ENCODE results near the gene CLDN9.
A peak's percentile ranks its signal among the peaks of the same experiment; 100 is the strongest.
"Not testable (repeated sequence)": the region's sequence is repeated elsewhere in the genome, so short reads cannot be mapped to it uniquely, and the experiment has no call there.

Gene CLDN9

GRCh38 chr16:3051009-3051408 lies 38.3 kb downstream of the CLDN9 start:
- Histone ChIP-seq H4K20me1 (peaks cover 0 to 16% (median 5%) of the 10 kb centered on the region in 11 experiments; a peak in 8 of 22 replicates), H3K9me3 (replicated peaks in 1 of 11) (no peaks in the 10 kb centered on the region), H3K36me3 (peaks cover 0 to 31% (median 4%) of the 10 kb centered on the region in 11 experiments; a peak in 11 of 22 replicates), H3K4me2 (peak overlapping the region; percentile 3 to 99 (median 80); a peak in 21 of 22 replicates), H3K4me1 (peaks cover 67 to 97% (median 89%) of the 10 kb centered on the region in 10 experiments), H3K27ac (peak overlapping the region in 5 of 11 experiments; percentile 20 to 70 (median 58); a peak in 7 of 22 replicates), H3K4me3 (peak overlapping the region in 1 of 10 experiments; percentile 23; a peak in 2 of 20 replicates), H3K27me3 (peaks cover 45 to 55% (median 49%) of the 10 kb centered on the region in 11 experiments), H3K9ac (0 out of 22 replicates have a peak overlapping the region, but pooled peaks of 1 of the 11 experiments have one; percentile 21)
- TF ChIP-seq Cebpa-rat (IDR thresholded peaks at IDR 0.05), result no peak

GRCh38 chr16:3051494-3051893 lies 38.8 kb downstream of the CLDN9 start:
- peaks cover 67 to 97% (median 90%) of the 10 kb centered on the region in 10 experiments for H3K4me1 ChIP-seq
- H3K36me3 ChIP-seq, result peaks cover 0 to 32% (median 4%) of the 10 kb centered on the region in 11 experiments; a peak in 11 of 22 replicates
- H4K20me1 ChIP-seq, result peaks cover 0 to 13% (median 4%) of the 10 kb centered on the region in 11 experiments; a peak in 8 of 22 replicates
- no peak for TF ChIP-seq Cebpa-rat (IDR thresholded peaks at IDR 0.05)
- peak overlapping the region; percentile 3 to 99 (median 80); a peak in 21 of 22 replicates for H3K4me2 ChIP-seq
- peaks cover 40 to 50% (median 44%) of the 10 kb centered on the region in 11 experiments for H3K27me3 ChIP-seq
- 0 out of 22 replicates have a peak overlapping the region, but pooled peaks of 1 of the 11 experiments have one; percentile 21 for H3K9ac ChIP-seq
- peak overlapping the region in 1 of 10 experiments; percentile 23; a peak in 3 of 20 replicates for H3K4me3 ChIP-seq
- peak overlapping the region in 4 of 11 experiments; percentile 45 to 70 (median 58); a peak in 8 of 22 replicates for H3K27ac ChIP-seq
- no peaks in the 10 kb centered on the region for H3K9me3 ChIP-seq (replicated peaks in 1 of 11)

DNA sequence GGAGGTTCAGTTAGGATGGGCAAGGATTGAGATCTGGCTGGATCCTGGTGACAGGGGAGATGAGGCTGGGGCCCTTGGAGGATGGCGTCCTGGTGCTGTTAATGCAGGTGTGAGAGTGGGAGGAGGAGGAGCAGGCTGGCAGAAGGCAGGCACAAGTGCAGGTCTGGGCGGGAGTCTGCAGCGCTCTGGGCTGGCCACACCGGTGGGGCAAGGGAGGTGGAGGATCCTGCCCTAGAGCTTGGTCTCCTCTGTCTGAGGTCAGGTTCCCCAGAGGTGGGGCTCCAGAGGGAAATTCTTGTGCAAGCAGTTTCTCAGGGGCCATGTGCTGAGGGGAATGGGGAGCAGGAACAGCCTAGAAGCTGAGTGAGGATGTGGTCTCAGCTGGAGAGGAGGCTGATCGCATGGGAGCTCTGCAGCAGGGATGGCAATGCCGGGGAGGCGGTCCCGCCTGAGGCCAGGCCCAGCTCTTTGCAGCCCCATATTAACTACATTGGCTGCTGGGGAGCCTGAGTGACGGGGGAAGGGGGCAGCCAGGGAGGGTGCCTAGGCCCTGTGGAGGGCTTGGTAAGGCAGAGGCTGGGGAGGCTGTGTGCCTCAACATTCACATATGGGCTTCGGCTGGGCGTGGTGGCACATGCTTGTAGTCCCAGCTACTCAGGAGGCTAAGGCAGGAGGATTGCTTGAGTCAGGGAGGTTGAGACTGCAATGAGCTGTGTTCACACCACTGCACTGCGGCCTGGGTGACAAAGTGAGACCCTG lies 40.0 kb downstream of the CLDN9 start:
- H3K9me3 ChIP-seq (replicated peaks in 1 of 11); H3K9ac ChIP-seq; H3K4me3 ChIP-seq; H4K20me1 ChIP-seq: not testable (repeated sequence)
- Histone ChIP-seq H3K27ac (peak overlapping the region in 5 of 11 experiments; percentile 18 to 70 (median 65); a peak in 7 of 22 replicates), H3K4me2 (peak overlapping the region in 8 of 11 experiments; percentile 21 to 100 (median 98); a peak in 11 of 22 replicates), H3K4me1 (peaks cover 74 to 100% (median 95%) of the 10 kb centered on the region in 10 experiments), H3K36me3 (peaks cover 0 to 42% (median 4%) of the 10 kb centered on the region in 11 experiments; a peak in 11 of 22 replicates), H3K27me3 (peaks cover 27 to 37% (median 31%) of the 10 kb centered on the region in 11 experiments)

- H3K27ac ChIP-seq, result peak overlapping the region in 5 of 11 experiments; percentile 18 to 67 (median 63); a peak in 9 of 22 replicates
- H3K9me3 ChIP-seq (replicated peaks in 1 of 11); H3K9ac ChIP-seq; H4K20me1 ChIP-seq; H3K4me3 ChIP-seq: not testable (repeated sequence)
- H3K4me2 ChIP-seq, result peak overlapping the region in 9 of 11 experiments; percentile 21 to 100 (median 98); a peak in 15 of 22 replicates
- H3K27me3 ChIP-seq, result peaks cover 21 to 32% (median 26%) of the 10 kb centered on the region in 11 experiments
- H3K36me3 ChIP-seq, result peaks cover 0 to 42% (median 4%) of the 10 kb centered on the region in 11 experiments; a peak in 11 of 22 replicates
- H3K4me1 ChIP-seq, result peaks cover 77 to 100% (median 98%) of the 10 kb centered on the region in 10 experiments
Observed at GRCh38 chr16:3053330-3053710, 40.6 kb downstream of the CLDN9 start.

GRCh38 chr16:3054965-3055733 lies 42.4 kb downstream of the CLDN9 start:
- Histone ChIP-seq H3K4me2 (peak overlapping the region; percentile 84 to 100 (median 98)), H4K20me1 (peaks cover 0 to 6% (median 0%) of the 10 kb centered on the region in 11 experiments; a peak in 3 of 22 replicates), H3K9ac (peak overlapping the region in 9 of 11 experiments; percentile 26 to 98 (median 72); a peak in 17 of 22 replicates), H3K9me3 (replicated peaks in 1 of 11) (no peaks in the 10 kb centered on the region), H3K4me1 (peaks cover 71 to 93% (median 90%) of the 10 kb centered on the region in 10 experiments), H3K27ac (peak overlapping the region in 9 of 11 experiments; percentile 53 to 96 (median 92); a peak in 18 of 22 replicates), H3K36me3 (peaks cover 0 to 42% (median 4%) of the 10 kb centered on the region in 11 experiments; a peak in 11 of 22 replicates), H3K4me3 (peak overlapping the region in 7 of 10 experiments; percentile 29 to 49 (median 43); a peak in 12 of 20 replicates), H3K27me3 (peaks cover 3 to 13% (median 7%) of the 10 kb centered on the region in 11 experiments)
- peak in 6 of 11 experiments; percentile 11 to 86 (median 76); a peak in 9 of 22 replicates for TF ChIP-seq Cebpa-rat (IDR thresholded peaks at IDR 0.05)

DNA sequence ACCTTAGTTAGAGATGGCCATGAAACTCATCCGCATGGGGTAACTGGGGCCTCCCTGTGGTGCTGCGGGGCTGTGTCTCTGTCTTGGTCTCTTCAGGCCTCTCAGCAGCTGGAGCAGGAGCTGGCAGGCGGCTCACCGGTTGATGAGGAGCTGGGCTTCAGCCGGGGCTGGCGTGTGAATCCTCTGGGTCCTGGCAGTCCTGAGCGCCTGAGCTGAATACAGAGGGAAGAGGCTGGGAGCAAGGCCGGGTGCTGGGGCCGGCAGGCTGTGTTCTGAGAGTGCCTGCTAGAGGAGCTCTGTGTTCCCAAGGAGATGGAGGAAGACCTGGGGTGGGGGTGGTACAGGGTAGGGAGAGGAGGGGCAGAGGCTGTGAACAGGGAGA lies 43.0 kb downstream of the CLDN9 start:
- Histone ChIP-seq H3K9ac (peak overlapping the region in 9 of 11 experiments; percentile 26 to 98 (median 72); a peak in 17 of 22 replicates), H3K36me3 (peaks cover 0 to 42% (median 4%) of the 10 kb centered on the region in 11 experiments; a peak in 11 of 22 replicates), H3K4me1 (peaks cover 68 to 91% (median 87%) of the 10 kb centered on the region in 10 experiments), H3K27ac (peak overlapping the region in 9 of 11 experiments; percentile 53 to 96 (median 92); a peak in 18 of 22 replicates), H3K4me2 (peak overlapping the region; percentile 84 to 100 (median 98)), H3K4me3 (peak overlapping the region in 5 of 10 experiments; percentile 38 to 49 (median 45); a peak in 8 of 20 replicates)
- not testable (repeated sequence) for H4K20me1 ChIP-seq; H3K9me3 ChIP-seq (replicated peaks in 1 of 11); H3K27me3 ChIP-seq

DNA sequence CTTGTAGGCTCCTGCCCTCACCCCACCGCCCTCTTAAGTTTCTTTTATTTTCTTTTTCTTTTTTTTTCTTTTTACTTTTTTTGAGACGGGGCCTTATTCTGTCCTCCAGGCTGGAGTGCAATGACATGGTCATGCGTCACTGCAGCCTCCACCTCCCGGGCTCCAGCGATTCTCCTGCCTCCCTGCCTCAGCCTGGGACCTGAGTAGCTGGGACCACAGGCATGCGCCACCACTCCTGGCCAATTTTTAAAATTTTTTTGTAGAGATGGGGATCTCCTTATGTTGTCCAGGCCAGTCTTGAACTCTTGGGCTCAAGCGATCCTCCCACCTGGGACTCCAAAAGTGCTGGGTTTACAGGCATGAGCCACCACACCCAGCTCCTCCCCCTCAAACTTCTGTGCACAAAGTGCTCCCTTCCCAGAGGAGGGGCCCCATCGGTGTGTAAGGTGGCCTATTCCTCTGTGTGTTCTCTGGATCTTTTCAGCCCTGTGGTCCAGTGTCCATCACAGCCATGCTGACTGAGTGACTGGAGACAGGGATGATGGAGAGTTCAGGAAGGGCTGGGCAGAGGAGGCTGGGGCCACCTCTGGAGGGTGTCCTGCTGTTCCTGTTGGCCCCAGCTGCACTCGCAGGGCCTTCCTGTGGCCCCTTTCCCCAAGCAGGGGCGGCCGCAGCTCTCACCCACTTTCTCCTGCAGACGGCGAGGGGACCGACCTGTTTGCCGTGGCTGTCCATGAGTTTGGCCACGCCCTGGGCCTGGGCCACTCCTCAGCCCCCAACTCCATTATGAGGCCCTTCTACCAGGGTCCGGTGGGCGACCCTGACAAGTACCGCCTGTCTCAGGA lies 43.8 kb downstream of the CLDN9 start:
- Histone ChIP-seq H3K36me3 (peaks cover 0 to 38% (median 4%) of the 10 kb centered on the region in 11 experiments; a peak in 11 of 22 replicates), H3K4me2 (peak overlapping the region; percentile 95 to 100 (median 99)), H3K27ac (peak overlapping the region in 8 of 11 experiments; percentile 20 to 96 (median 92); a peak in 15 of 22 replicates), H3K27me3 (0 out of 22 replicates have a peak, but pooled peaks cover 0 to under 1% (median 0%) of the 10 kb centered on the region in 11 experiments), H3K9me3 (replicated peaks in 1 of 11) (no peaks in the 10 kb centered on the region), H3K4me1 (peaks cover 60 to 83% (median 79%) of the 10 kb centered on the region in 10 experiments), H3K4me3 (peak overlapping the region in 5 of 10 experiments; percentile 77 to 94 (median 87); a peak in 8 of 20 replicates), H3K9ac (peak overlapping the region in 7 of 11 experiments; percentile 38 to 98 (median 95); a peak in 13 of 22 replicates), H4K20me1 (peaks cover 0 to 6% (median 0%) of the 10 kb centered on the region in 11 experiments; a peak in 3 of 22 replicates)
- TF ChIP-seq Cebpa-rat (IDR thresholded peaks at IDR 0.05), result no peak

Data from BLaER1 treated with 17β-estradiol and CSF1 and Interleukin-3, amounts not matched to agents 10 nM and 100 nM (cell line).